CD4-positive, alpha-beta T cell treated with Interleukin-4 for 4 hours (primary cell): ENCODE data around the gene FBXL7.

ENCODE experiments used
- DNase-seq: peaks from one replicate; pipeline ENCODE4 v3.0.0-alpha.2; 2020

Gene FBXL7

GRCh38 chr5:15585128-15585527 lies 85.1 kb downstream of the FBXL7 start:
- no peak for DNase-seq

- no peak for DNase-seq
Measured at GRCh38 chr5:15585841-15586591, 86.0 kb downstream of the FBXL7 start.

- DNase-seq: no peak
Measured at GRCh38 chr5:15587916-15588315, 87.9 kb downstream of the FBXL7 start.

GRCh38 chr5:15592728-15593127 lies 92.7 kb downstream of the FBXL7 start:
- no peak for DNase-seq

- no peak for DNase-seq
Measured at GRCh38 chr5:15594977-15595568, 95.1 kb downstream of the FBXL7 start.

GRCh38 chr5:15595929-15596328 lies 95.9 kb downstream of the FBXL7 start:
- no peak for DNase-seq

- DNase-seq: no peak
Measured at GRCh38 chr5:15596936-15597335, 97.0 kb downstream of the FBXL7 start.

GRCh38 chr5:15597804-15598203 lies 97.8 kb downstream of the FBXL7 start:
- DNase-seq: no peak

- no peak for DNase-seq
Measured at GRCh38 chr5:15598294-15598902, 98.4 kb downstream of the FBXL7 start.

- no peak for DNase-seq
Measured at GRCh38 chr5:15600035-15600434, 100.1 kb downstream of the FBXL7 start.

- DNase-seq: no peak
Measured at GRCh38 chr5:15601274-15601673, 101.3 kb downstream of the FBXL7 start.

GRCh38 chr5:15601853-15602252 lies 101.9 kb downstream of the FBXL7 start:
- DNase-seq: no peak

GRCh38 chr5:15604986-15605385 lies 105.0 kb downstream of the FBXL7 start:
- DNase-seq: no peak

GRCh38 chr5:15606197-15606596 lies 106.2 kb downstream of the FBXL7 start:
- no peak for DNase-seq

GRCh38 chr5:15607076-15607475 lies 107.1 kb downstream of the FBXL7 start:
- DNase-seq: no peak

GRCh38 chr5:15609076-15609725 lies 109.2 kb downstream of the FBXL7 start:
- DNase-seq: no peak

- DNase-seq: no peak
Measured at GRCh38 chr5:15610216-15610615, 110.2 kb downstream of the FBXL7 start.

GRCh38 chr5:15611008-15611407 lies 111.0 kb downstream of the FBXL7 start:
- DNase-seq: no peak

GRCh38 chr5:15612915-15613635 lies 113.1 kb downstream of the FBXL7 start:
- no peak for DNase-seq

- DNase-seq: no peak
Measured at GRCh38 chr5:15614679-15615078, 114.7 kb downstream of the FBXL7 start.

- DNase-seq: no peak
Measured at GRCh38 chr5:15615859-15616258, 115.9 kb downstream of the FBXL7 start.

GRCh38 chr5:15618938-15619337 lies 119.0 kb downstream of the FBXL7 start:
- no peak for DNase-seq

GRCh38 chr5:15620501-15620900 lies 120.5 kb downstream of the FBXL7 start:
- DNase-seq: no peak
